VCaP (cell line): ENCODE results near the gene SLC2A9.

Source experiments
- H3K27ac ChIP-seq: fragments of 450-650 bp; 2 replicates; pipeline ENCODE4 v1.5.1; 2017
- TF ChIP-seq, protein P1 (sequence below): fragments of 450-650 bp; conservative IDR thresholded peaks from 2 replicates; pipeline ENCODE4 v1.5.1; 2017; ENCODE audit warnings: mild to moderate bottlenecking, moderate library complexity

SLC2A9 gene

DNA sequence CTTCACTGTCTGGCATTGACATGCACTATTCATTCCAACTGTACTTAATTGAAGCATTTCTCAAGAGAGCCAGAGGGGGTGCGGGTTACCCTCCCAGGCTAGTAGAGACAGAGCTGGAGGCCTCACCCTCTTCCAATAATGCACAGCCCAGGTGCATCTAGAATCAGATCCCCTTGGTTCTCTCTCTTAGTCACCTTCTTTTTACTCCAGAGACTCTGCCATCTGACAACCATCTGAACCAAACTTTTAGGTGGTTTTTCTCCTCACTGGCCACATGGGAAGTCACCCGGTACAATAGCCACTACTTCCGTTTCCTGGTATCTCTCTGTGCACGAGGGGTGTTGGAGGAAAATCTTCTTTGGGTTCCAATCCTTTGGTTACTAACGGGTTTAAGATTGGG lies 81.3 kb downstream of the SLC2A9 start:
- H3K27ac ChIP-seq, result no peak overlapping the region
- TF ChIP-seq, protein P1, sequence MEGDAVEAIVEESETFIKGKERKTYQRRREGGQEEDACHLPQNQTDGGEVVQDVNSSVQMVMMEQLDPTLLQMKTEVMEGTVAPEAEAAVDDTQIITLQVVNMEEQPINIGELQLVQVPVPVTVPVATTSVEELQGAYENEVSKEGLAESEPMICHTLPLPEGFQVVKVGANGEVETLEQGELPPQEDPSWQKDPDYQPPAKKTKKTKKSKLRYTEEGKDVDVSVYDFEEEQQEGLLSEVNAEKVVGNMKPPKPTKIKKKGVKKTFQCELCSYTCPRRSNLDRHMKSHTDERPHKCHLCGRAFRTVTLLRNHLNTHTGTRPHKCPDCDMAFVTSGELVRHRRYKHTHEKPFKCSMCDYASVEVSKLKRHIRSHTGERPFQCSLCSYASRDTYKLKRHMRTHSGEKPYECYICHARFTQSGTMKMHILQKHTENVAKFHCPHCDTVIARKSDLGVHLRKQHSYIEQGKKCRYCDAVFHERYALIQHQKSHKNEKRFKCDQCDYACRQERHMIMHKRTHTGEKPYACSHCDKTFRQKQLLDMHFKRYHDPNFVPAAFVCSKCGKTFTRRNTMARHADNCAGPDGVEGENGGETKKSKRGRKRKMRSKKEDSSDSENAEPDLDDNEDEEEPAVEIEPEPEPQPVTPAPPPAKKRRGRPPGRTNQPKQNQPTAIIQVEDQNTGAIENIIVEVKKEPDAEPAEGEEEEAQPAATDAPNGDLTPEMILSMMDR, result no peak

DNA sequence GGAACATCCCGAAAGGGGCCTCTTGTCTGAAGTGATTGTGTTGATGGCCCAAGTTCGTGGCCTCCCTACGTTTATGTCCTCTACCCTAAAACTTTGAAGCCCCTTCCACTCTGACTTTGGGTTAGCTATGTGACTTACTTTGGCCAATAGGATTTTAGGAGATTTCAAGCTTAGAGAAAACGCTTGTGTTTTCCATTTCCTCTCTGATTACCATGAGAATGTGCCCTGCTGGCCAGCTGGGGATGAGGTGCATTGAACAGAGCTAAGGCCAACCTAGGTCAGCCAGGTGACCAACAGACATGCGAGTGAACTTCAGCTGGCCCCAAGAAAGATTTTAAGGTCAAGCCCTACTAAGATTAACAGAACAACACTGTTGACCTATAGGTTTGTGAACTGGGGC lies 82.4 kb downstream of the SLC2A9 start:
- TF ChIP-seq, protein P1, result no peak
- H3K27ac ChIP-seq, result no peak overlapping the region

DNA sequence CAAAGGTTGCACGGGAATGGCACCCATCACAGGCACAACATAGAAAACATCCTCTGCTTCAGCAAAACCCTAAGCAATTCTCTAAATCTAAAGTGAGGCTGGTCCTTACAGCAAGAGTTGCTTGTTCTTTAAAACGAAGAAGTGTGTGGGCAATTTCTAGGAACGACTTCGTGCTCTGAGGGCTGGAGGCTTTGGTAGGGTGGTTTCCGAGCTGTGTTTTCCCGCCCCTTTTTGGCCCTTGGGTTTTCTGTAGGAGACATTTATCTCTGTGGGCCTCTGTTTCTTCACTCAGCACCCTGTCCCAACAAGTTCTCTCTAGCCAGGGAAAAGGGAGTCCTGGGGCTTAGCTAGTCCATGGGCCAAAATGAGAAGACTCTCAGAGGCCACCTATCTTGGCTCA lies 84.2 kb downstream of the SLC2A9 start:
- H3K27ac ChIP-seq, result no peak overlapping the region

DNA sequence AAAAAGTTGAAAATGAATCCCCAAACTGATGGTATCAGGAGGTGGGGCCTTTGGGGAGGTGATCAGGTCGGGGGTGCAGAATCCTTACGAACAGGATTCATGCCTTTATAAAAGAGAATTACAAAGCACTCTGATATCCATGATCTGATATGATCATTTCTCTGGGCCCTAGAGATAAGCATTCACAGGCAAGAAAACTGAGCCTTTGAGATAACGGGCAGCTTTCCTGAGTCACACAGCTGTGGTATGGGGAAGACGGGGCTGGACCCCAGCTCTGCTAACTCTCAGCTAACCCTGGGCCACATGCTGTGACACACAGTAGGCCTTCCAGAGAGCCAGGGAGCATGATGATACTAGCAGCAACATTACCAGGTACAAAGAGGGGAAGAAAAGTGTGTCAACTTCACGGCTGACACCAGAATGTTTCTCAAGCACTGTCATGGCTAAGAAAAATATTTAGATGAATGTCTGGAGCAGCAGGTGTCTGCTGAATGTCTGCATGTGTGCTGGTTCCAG lies 85.1 kb downstream of the SLC2A9 start:
- TF ChIP-seq, protein P1, result no peak

More for the DNA sequence above, 84.2 kb downstream of the SLC2A9 start:
- TF ChIP-seq, protein P1, result no peak

DNA sequence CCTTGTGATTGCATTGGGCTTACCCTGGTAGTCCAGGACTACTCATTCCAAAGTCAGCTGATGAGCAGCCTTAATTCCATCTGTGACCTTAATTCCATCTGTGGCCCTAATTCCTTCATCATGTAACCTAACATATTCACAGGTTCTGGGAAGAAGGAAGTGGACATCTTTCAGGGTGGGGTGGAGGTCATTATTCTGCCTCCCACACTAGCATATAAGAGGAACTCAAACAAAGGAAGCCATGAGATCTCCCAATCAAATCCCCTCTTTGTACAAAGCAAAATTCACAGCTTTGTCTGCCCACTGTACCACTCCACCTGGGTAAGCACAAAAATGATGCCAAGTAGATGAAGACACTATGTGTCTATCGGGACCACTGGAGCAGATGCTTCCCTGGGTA lies 87.3 kb downstream of the SLC2A9 start:
- TF ChIP-seq, protein P1, result no peak

More for the DNA sequence above, 85.1 kb downstream of the SLC2A9 start:
- H3K27ac ChIP-seq, result no peak overlapping the region

DNA sequence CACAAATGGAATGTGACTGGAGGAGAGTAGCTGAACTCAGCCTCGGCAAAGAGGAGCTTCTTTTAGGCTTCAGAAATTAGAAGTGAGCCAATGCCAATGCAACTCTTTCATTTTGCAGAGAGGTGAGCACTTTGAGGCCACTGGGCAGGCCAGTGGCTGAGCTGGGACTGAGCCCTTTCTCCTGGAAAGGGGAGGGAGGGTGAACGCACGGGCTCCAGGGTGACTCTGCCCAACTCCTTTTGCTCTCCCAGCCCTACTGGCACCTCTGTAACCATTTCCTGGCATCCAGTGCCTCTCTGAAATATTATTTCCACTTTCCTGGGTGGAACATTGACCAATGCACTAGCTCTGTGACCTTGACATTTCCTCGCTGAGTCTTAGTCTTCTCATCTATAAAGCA lies 88.1 kb downstream of the SLC2A9 start:
- TF ChIP-seq, protein P1, result no peak
- no peak overlapping the region for H3K27ac ChIP-seq

More for the DNA sequence above, 87.3 kb downstream of the SLC2A9 start:
- H3K27ac ChIP-seq, result no peak overlapping the region

DNA sequence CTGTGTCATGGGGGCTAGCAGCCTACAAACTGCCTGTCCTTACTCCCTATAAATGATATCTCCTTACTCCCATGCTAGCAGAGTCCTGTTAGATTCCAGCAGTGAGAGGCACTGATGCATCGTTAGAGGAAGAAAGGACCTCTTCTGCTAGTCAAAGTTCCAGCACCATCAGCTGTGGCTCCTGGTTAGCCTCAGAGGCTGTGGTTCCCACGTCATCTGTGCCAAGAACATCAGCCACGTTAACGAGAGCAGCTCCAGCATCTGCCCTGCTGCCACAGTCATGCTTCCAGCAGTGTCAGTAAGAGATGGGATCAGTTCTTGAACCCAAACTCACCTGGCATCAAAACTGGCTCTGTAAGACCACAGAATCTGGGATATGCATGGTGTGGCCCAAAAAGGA lies 88.5 kb downstream of the SLC2A9 start:
- TF ChIP-seq, protein P1, result no peak
- H3K27ac ChIP-seq, result no peak overlapping the region
